B cell (primary cell): Measurements from ENCODE around the gene EFCAB10.

Experiments
- CTCF ChIP-seq: fragments of 200-600 bp; IDR thresholded peaks from one replicate; pipeline ENCODE4 v1.8.0; 2022; ENCODE audit warnings: antibody characterized with exemption, mild to moderate bottlenecking
- EZH2 ChIP-seq: IDR thresholded peaks from 2 replicates; pipeline ENCODE4 v1.6.1; 2012; ENCODE audit warnings: borderline replicate concordance, low read depth, mild to moderate bottlenecking, moderate library complexity, low read length; ENCODE audit not compliant: insufficient read depth, poor library complexity, severe bottlenecking

GRCh38 chr7:105614341-105614840 lies 33.1 kb upstream of the EFCAB10 start:
- TF ChIP-seq CTCF: no peak
- TF ChIP-seq EZH2: no peak
